GM19035 (cell line): Measurements from ENCODE around the gene AP1G1.
"Not testable (repeated sequence)": the region's sequence is repeated elsewhere in the genome, so short reads cannot be mapped to it uniquely, and the experiment has no call there.

Source experiments
- ATAC-seq: cut with Tn5 transposase; IDR thresholded peaks from one replicate; pipeline ENCODE4 v1.9.1; 2021; ENCODE audit not compliant: unreplicated experiment

Gene AP1G1

GRCh38 chr16:71808593-71809459, at the start of gene AP1G1:
Gene AP1G1 (minus strand): TSS chr16:71808834. CDS start chr16:71789479, 19,355 bp downstream.
- peak; percentile 84 for ATAC-seq

- ATAC-seq, result no peak
Observed at GRCh38 chr16:71855937-71856662, 47.5 kb upstream of the AP1G1 start.

DNA sequence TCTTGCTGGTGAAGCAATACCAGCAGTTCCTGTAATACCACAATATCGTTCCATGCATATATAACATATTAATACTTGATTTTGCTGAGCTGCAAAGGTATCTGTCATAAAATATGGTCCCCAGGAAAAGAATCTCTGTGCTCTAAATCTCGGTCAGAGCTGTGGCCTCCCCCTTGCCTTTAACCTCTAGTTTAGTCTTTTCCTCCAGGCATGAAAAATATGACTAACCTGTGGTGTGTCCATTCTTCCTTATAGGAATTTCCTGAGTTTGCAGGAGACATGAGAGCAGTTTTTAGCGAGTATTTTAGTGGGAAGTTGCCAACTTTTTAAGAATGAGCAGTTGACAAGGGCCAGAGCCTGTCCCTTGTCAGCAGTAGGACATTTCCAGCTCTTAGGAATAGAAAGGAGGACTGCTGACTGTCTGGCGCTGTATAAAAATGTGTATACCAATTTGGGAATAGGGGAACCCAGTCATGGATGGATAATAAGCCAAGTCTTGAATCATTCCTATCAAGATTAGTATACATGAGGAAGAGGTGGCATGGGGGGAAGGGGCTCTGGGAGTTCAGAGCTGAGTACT, 45.8 kb upstream of the AP1G1 start:
- ATAC-seq, result no peak

DNA sequence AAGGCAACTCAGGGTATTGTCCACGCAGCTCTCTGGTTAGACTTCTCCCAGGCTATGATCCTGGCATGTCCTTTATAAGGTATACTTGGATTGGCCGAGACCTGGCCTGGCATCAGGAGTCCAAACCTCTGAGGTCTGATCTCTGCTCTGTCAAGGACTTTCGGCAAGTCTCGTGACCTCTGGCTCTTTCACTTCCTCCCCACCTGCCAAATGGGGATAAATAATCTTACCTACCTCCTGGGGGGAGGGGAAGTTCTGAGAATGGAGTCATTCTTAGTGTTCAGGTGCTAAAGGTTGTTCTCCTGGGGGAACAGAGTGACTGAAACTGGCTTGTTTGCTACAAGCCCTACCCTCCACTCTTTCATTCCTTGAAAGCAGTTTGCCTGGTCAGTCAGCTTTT, 44.8 kb upstream of the AP1G1 start:
- peak; percentile 62 for ATAC-seq

- ATAC-seq, result no peak
Observed at GRCh38 chr16:71852561-71852960, 43.9 kb upstream of the AP1G1 start.

- ATAC-seq, result no peak
Observed at GRCh38 chr16:71852158-71852557, 43.5 kb upstream of the AP1G1 start.

- ATAC-seq, result no peak
Observed at GRCh38 chr16:71851746-71852145, 43.1 kb upstream of the AP1G1 start.

DNA sequence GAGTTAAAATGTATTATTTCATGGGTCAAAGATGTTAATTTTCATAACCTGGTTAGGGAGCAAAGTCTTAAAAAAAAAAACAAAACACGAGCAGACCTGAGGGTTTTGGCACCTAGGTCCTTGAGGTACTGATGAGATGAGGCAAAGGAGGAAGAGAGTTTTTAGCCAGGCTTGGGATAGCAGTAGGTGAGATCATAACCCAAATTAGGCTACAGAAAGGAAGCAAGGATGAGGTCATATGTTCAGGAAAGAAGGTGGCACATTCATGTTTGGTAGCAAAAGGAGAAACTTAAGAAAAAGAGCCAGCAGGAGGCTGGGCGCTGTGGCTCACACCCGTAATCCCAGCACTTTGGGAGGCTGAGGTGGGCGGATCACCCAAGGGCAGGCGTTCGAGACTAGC, 40.0 kb upstream of the AP1G1 start:
- no peak for ATAC-seq

DNA sequence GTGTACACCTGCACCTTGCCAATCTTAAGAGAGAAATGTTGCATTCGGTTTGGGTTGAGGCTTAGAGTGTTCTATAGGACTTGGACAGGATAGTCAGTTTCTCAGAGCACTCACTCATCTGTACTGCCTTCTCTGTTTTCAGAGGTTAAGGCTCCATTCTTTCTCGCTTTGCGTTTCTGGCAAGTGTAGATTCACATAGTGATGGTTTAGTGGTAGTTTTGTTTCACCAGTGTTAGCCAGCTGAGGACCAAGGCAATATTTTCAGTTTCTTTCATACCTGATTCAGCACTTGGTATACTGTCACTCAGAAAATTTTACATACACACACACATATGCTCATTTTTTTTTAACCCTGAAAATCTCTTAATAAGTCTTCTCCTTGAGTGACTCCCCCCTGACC, 38.5 kb upstream of the AP1G1 start:
- ATAC-seq, result no peak

- peak; percentile 15 for ATAC-seq
Observed at GRCh38 chr16:71846431-71846830, 37.8 kb upstream of the AP1G1 start.

- peak; percentile 66 for ATAC-seq
Observed at GRCh38 chr16:71845639-71846430, 37.2 kb upstream of the AP1G1 start, which contains the start of gene ATXN1L. Gene ATXN1L (plus strand): TSS chr16:71845976. CDS start chr16:71849741, 3,765 bp downstream.

- ATAC-seq, result peak; percentile 28
Observed at GRCh38 chr16:71843572-71843971, 34.9 kb upstream of the AP1G1 start.

DNA sequence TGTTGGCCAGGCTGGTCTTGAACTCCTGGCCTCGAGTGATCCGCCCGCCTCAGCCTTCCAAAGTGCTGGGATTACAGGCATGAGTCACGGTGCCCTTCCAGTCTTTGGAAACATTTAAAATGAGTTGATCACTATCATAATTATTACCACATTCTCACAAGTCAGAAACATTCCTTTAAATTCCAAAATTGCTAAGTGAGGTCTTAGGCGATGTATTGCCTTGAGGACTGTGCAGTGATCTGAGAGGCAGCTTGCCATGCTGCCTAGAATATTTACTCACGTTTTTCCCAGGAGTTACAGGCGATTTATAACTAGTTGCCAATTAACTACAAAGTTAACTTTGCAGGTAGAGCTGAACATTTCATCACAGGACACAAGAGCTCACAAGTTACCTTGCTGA, 31.4 kb upstream of the AP1G1 start:
- no peak for ATAC-seq

GRCh38 chr16:71837150-71837549, 28.5 kb upstream of the AP1G1 start:
- ATAC-seq, result no peak

DNA sequence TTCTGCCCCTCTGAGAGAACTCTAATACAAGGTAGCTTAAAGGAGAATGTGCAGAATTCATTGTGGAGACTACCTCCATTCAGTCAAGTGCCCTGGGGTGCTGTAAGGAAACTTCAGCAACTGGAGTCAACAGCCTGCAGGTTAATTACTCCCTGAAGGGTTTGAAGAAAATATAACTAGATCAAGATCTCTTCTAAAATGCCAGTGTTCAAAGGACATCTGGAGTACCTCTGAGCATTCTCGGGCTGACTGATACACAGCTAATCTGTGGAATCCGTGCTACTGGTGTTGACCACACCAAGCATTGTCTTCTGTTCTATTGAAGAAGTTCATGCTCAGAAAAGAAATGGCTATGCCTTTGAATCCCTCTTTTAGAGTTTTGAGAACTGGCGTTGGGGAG, 25.7 kb upstream of the AP1G1 start:
- no peak for ATAC-seq

GRCh38 chr16:71832112-71832511, 23.5 kb upstream of the AP1G1 start:
- not testable (repeated sequence) for ATAC-seq

DNA sequence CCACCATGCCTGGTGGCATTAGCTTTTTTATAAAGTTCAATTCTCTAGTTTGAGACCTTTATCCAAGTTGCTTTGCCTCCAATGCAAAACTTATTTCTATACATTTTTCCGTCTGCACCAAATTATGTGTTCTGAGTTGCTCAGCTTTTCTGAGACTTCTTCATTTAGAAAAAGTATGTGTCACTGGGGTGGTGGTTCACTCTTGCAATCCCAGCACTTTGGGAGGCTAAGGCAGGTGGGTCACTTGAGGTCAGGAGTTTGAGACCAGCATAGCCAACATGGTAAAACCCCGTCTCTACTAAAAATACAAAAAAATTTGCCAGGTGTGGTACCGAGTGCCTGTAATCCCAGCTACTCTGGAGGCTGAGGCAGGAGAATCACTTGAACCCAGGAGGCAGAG, 23.1 kb upstream of the AP1G1 start:
- not testable (repeated sequence) for ATAC-seq

GRCh38 chr16:71830359-71830758, 21.7 kb upstream of the AP1G1 start:
- no peak for ATAC-seq

DNA sequence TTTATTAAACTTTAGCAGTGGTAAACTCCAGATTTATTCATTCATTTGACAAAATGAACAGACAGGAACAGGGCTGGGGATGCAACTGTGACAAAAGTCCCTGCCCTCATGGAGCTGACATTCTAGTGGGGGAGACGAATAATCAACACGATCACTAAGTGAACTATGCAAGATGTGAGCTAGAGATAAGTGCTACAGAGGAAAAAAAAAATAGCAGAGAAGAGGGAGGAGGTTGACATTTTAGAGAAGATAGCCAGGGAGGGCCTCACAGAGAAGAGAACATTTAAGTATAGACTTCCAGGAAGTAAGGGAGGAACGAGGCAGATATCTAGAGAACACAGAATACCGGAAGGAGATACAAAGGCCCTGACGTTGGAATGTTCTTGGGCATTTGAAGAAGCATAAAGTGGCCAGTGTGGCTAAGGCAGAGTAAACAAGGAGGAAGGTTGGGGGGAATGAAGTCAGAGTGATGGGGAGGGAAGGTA, 17.9 kb upstream of the AP1G1 start:
- no peak for ATAC-seq

- ATAC-seq, result peak; percentile 3
Observed at GRCh38 chr16:71817155-71817500, 8.5 kb upstream of the AP1G1 start.

DNA sequence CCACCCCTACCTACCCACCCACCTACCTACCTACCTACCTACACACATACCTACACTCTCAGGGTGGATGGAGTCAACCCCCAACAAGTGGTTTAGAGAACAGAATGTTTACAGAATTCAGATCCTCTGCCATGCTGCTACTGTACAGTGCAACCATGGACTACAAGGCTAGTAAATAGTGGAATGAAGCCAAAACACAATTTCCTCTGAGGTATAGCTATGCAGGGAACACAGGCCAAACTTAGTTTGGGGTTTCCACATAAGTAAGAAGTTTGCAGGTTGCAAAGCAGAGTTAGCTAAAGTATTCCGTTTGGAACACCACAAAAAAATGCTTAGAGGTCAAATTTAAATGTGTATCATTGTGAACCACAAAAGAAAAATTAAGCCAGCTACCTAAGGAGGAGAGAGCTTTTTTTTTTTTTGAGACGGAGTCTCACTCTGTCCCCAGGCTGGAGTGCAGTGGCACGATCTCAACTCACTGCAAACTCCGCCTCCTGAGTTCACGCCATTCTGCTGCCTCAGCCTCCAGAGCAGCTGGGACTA, 2.7 kb upstream of the AP1G1 start:
- no peak for ATAC-seq
